ENCODE measurements around the gene C11orf65.

GRCh38 chr11:108516125-108516524, 48.8 kb upstream of the C11orf65 start:
- TF ChIP-seq CTCF (conservative IDR thresholded peaks at IDR 0.05; ENCODE audit: low read length) (no peak), EZH2phosphoT487 (IDR thresholded peaks at IDR 0.05; ENCODE audit: borderline replicate concordance, low read depth, low read length) (no peak)

Measured in OCI-LY7 (cell line).